Transverse colon (tissue), 4 donors: ENCODE results near the gene TPP1.

Experiments
- EP300 ChIP-seq: sonication (generic); formaldehyde crosslinking; IDR thresholded peaks from one replicate; pipeline ENCODE4 v1.6.1; 2017; ENCODE audit warnings: antibody characterized with exemption, low read depth
- POLR2A ChIP-seq: fragments of 450-650 bp; IDR thresholded peaks from one replicate; pipeline ENCODE4 v1.6.1; 2016; ENCODE audit warnings: antibody characterized with exemption, mild to moderate bottlenecking, moderate library complexity
- POLR2AphosphoS5 ChIP-seq, 3 donors: sonication (generic); formaldehyde crosslinking; IDR thresholded peaks; one replicate each; pipeline ENCODE4 v1.6.1; 2016; ENCODE audit warnings: antibody characterized with exemption in 3 of 3
- TF ChIP-seq, protein P1 (sequence below), 5 experiments: fragments of 200-600 bp in 3 of 5; fragments of 450-650 bp in 2 of 5; sonication (generic) in 3 of 5; IDR thresholded peaks; 1 replicate in 2 of 5; 2 replicates in 3 of 5; pipeline ENCODE4 v1.5.1; 2016 to 2017; ENCODE audit warnings: antibody characterized with exemption in 5 of 5, inconsistent platforms in 3 of 5, mild to moderate bottlenecking in 2 of 5, moderate library complexity in 1 of 5

GRCh38 chr11:6655020-6655789, 36.0 kb upstream of the TPP1 start:
- TF ChIP-seq POLR2AphosphoS5 (IDR thresholded peaks at IDR 0.05) (no peak), POLR2A (no peak), EP300 (no peak)
- TF ChIP-seq, protein P1, sequence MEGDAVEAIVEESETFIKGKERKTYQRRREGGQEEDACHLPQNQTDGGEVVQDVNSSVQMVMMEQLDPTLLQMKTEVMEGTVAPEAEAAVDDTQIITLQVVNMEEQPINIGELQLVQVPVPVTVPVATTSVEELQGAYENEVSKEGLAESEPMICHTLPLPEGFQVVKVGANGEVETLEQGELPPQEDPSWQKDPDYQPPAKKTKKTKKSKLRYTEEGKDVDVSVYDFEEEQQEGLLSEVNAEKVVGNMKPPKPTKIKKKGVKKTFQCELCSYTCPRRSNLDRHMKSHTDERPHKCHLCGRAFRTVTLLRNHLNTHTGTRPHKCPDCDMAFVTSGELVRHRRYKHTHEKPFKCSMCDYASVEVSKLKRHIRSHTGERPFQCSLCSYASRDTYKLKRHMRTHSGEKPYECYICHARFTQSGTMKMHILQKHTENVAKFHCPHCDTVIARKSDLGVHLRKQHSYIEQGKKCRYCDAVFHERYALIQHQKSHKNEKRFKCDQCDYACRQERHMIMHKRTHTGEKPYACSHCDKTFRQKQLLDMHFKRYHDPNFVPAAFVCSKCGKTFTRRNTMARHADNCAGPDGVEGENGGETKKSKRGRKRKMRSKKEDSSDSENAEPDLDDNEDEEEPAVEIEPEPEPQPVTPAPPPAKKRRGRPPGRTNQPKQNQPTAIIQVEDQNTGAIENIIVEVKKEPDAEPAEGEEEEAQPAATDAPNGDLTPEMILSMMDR (IDR thresholded peaks at IDR 0.05): no peak
